GM19397 (cell line): Measurements from ENCODE around the gene C1orf105.

ENCODE experiments used
- ATAC-seq: cut with Tn5 transposase; IDR thresholded peaks from one replicate; pipeline ENCODE4 v1.9.1; 2021; ENCODE audit warnings: mild to moderate bottlenecking, moderate library complexity; ENCODE audit not compliant: unreplicated experiment

C1orf105 gene

DNA sequence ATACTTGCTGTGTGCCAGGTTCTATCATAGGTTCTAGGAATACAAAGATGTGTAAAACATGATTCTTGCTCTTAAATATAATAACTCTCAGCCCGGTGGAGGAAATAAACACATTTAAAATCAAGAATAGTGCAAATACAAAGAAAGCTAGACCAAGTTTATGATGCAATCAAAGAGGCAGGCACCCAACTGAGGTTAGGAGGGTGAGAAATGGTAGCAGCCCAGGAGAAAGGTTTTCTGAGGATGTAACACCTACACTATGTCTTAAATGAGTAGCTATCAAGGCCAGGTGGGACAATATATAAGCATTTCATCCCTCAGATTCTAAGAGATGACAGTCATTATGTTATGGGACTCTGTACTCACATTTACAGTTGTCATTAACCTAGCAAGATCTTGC lies 33.1 kb downstream of the C1orf105 start:
- ATAC-seq, result no peak

DNA sequence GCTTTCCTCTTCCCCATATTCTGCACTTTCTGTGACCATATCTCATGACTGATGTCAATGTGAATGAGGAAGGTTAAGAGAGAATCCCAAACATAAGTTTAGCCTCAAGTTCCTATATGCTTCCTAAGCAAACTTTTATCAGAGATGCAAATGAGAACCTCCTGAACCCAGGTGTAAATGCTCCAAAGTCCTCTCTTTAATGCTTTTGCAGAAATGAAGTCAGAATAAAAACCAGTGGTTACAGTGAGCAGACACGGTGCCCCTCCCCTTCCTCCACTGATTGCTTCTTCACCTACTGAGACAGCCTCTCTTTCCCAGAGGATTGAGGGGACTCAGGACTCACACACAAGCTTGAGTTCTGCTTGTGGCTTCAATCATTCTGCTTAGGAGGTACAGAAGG lies 35.0 kb downstream of the C1orf105 start:
- ATAC-seq, result no peak

DNA sequence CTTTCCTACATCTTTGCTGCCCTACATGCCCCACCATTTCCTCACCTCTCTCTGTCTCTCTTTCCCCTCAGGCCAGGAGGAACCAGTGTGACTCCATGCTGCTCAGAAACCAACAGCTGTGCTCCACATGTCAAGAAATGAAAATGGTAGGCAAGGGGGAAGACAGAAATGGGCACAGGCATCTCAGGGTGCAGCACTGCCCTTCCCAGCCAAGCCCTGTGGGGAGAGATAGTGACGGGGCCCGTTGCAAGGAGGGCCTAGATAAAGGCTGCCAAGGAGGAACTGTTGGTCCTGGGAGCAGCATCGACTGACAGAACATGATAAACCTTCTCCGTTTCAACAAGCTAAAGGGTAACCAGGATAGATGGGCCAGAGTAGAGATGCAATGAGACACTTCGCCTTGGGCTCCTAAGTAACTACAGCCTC lies 35.9 kb downstream of the C1orf105 start:
- ATAC-seq, result no peak

DNA sequence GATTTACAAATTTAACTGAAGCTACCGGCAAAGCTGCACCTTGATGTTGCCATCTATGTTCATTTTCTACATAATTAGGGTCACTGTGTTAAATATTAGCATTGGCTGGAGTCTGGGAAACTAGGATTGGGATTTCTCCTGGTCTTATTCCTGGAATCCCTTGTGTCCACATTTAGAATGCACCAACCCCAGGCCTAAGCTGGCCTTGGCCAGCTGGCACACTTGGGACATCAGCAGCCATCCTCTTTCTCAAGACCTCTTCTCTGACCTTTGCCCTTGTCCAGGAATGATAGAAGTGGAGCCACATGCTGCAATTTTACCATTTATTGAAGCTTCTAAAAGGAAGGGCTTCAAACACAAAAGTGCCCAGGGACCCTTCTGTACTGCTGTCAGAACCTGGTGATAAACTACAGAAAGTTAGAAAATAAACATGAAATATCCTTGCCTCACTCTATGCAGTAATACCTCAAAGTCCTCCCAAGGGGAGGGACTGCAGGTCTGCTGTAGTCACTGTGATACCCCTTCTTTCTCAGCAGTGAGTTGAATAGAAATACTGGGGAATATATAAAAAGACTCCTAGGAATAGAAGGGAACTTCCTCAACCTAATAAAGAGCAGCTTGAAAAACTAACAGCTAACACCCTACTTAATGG lies 37.1 kb downstream of the C1orf105 start:
- ATAC-seq, result no peak

DNA sequence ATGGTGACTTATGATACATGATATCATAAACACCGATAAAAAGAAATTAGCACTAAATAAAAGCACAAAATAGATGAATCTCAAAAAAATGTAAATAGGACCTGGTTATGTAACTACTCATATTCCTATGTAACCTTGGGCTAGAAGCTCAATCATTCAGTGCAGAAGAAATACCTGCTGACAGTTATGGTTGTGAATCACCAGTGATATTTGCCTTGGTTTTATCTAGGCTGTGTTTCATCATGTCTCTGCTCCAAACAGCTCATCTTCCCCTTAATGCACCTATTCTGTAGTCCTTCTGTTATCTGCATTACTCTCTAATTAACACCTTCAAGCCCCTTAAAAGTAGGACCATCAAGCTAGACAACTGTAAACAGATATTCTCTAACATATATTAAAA lies 39.7 kb downstream of the C1orf105 start:
- ATAC-seq, result no peak

DNA sequence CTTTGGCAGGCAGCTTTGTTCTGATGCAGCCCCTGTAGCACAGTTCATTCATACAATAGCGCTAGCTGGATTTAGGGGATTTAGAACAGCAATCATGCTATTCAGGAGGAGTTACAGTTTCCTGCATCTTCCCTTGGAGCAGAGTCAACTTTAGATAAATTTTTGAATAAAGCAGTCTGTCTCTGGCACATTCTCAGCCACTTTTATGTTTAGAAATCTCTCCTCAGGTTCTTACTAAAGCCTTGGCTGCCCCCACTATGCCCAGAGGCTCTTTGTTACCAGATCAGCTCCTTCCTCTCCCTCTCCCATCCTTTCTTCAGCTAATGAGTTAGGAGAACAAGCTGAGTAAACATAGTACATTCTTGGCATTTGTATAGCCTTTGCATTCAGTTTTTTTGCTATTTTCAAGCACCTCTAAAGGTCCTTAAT lies 40.4 kb downstream of the C1orf105 start:
- no peak for ATAC-seq

DNA sequence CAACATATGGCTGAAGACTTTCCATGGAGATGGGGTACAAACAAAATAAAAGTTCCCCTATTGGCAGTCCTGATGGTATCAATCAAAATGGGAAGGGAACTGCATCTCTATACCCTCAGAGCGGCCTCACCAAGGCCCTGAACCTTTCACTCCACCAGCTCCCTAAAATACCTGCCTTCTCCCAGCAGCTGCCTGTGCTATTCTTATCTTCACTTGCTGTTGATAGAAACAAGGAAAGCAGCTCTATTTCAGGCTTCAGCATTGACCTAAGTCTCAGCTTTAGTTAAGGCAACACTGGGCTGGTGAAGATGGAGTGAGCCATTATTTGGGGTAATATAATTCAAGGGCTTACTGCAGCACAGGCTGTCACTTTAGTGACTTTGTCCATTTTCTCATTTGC lies 45.1 kb downstream of the C1orf105 start:
- ATAC-seq, result no peak

DNA sequence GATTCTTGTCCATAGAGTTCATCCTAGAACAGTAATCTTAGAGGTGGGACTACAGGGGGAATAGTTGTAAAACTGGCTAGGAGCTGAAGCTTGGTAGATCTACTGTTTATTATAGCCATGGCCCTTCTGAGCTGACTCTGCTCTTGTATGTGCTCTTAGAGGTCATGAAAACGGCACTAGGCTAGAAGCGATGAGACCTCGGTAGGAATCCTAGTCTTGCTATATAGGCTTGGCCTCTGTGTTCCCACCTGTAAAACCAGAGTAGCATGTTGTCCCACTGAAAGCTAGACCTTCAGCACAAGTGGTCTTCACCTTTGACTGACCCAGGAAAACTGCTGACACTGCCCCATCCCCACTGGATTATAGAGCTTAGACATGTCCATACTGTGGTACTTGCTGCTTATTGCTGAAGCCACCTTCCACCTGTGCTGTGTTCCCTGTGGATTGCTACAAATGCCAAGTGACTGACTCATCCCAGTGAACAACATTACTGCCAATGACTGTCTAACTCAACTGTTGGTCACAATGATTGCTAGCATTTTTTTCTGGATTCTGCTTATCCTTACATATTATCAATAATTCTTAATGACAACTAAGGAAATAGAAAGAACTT lies 46.4 kb downstream of the C1orf105 start:
- ATAC-seq, result no peak

DNA sequence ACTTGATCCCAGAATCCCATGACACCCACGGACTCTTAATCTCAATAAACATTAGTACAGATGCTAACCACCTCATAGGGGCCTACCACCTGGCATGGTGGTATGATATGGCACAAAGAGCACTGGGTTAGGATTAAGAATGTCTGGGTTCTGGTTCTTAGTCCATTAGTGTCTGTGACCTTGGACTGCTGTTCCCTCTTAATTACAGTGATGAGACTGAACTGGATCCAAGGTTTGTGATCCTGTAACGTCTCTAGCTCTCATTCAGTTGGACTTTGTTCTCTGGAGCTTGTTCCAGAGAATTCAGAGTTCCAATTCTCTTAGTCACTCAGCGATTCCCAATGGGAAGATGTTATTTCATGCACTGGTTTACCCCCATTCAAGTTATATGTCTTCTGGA lies 47.0 kb downstream of the C1orf105 start:
- ATAC-seq, result no peak

DNA sequence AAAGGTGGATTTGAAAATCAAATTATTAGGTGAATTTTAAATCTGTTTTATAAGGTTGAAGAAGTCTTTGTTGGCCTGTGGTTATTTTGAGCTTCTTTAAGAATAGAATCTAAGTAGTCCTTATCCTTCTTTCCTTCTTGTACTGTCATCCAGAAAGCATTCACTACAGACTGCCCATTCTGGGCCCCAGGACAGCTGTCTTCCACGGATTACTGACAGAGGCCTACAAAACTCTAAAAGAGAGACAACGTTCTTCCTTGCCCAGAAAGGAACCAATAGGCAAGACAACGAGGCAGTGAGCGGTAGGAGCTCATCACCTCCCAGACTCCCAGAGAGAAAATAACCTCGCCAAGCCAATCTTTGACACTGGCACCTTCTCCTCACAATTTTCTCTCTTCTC lies 47.8 kb downstream of the C1orf105 start:
- no peak for ATAC-seq

DNA sequence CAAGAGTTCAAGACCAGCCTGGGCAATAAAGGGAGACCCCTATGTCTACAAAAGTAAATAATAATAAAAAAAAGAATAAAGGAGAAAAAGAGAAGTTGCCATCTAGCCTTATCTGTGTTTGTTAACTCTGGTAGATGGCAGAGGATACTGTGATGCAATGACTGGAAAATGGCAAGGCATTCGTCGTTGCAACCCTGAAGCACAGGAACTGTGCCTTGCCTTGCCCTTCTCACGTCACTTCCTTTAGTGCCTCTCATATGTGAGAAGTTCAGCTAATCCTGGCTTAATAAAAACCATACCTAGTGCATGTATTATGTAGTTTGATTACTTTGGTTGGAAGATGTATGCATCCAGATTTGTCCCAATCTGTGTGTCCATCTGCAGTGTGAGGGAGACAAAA lies 49.2 kb downstream of the C1orf105 start:
- no peak for ATAC-seq

DNA sequence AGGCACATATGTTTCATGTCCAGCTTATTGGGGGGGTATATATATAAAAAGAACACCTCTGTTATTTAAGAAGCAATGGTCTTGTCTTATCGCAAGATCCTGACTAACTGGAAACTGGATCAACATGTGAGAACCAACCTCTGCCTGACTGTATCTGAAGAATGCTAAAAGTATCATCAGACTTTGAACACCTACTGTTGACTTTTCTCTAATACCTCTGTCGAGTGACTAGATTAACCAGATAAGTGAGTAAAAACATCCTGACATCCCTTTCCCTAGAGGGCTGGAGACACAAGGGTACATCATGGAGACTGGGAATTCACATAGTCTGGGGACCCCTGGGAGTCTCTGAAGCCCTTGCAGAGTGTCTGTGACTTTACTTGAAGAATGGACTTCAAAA lies 49.7 kb downstream of the C1orf105 start:
- ATAC-seq, result no peak

DNA sequence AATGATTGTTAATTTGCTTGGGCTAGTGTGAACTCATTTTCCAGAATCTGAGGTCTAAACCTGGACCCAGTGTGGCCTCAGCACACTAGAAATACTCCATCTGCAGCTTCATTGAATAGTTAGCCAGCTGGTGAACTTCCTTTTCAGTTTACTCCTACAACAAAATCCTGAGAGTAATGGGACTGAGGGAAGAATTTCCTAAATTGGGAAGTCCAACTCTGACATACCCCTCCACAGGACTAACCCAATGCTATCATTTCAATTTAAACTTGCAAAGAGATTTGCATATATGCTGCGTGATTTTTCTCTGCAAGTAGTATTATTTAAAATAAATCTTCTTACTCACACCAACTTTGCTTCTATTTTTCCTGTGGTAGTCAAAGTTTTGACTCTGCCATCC lies 51.2 kb downstream of the C1orf105 start:
- no peak for ATAC-seq

DNA sequence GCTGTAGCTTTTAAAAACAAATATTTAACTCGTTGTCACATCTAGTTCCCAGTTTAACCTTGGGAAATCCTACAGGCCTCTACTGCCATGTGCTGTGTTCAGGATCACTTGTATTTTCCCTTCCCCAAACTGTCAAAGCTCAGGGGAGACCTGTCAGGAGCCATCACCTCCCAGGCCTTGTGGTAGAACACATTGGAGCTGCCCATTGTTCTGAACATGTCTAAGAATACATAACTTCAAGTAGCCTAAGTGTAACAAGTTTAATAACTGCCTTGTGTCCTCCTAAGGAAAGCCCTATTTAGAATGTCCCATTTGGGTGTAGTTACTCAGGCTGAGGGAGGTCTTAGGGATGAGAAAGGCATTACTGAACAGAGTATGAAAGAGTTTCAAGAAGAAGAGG lies 52.0 kb downstream of the C1orf105 start:
- no peak for ATAC-seq

DNA sequence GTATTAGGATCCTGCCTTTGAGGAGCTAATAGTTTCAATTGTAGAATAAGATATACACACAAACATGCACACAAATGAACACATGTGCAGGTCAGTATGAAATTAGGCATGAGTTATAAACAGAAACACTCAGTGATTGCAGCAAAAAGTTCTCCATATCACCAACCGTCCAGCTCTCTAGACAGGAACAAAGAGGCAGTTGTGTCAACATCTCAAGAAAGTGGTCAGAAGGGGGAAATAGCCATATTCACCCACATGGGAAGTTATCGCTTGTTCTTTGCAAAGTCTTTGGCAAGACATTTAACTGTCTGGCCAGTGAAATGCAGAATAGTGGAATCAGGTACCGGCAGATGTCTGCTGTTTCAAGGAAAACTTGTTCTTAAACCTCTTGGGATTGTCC lies 52.8 kb downstream of the C1orf105 start:
- no peak for ATAC-seq

DNA sequence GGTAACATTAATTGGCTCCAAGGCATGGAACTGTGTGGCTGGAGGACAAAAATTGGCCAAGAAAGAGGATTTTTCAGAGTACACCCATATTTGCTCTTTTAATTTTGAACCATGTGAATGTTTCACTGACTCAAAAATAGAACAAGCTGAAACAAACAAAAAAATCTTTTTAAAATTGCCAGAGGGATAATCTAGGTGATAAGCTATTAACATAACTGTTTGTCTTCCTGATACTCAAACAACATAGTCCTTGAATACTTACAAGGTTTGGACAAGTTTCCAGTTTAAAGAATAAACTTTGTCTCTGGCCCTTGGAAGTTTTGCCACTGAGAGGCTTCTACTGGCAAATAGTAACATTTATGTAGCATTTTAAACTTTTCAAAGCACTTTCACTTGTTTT lies 53.4 kb downstream of the C1orf105 start:
- ATAC-seq, result no peak

DNA sequence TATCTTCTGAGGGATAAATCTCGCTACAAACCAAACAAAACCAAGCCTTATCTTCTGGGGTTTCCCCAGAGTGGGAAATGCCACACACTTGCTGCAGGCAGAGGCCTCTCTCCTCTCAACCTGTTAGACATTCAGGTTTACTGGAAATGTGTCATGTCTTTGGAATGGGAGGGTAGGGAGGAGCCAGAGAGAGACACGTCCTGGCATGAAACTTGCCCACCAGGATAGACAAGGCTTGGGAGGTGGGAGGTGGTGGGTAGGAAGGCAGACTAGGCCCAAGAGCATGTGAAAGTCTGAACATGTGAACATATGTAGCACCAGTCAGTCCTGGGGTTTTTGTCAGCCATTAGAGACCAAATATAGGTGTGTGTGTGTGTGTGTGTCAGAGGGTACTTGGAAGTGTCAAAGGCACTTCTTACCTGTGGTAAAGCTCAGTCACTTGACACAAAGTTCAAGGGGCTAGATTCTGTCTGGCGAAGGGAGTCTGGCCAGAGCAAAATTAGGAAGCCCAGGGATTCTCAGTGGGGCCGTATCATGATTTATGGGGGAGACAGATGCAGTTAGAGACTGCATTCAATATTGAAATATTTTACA lies 55.8 kb downstream of the C1orf105 start:
- ATAC-seq, result no peak

DNA sequence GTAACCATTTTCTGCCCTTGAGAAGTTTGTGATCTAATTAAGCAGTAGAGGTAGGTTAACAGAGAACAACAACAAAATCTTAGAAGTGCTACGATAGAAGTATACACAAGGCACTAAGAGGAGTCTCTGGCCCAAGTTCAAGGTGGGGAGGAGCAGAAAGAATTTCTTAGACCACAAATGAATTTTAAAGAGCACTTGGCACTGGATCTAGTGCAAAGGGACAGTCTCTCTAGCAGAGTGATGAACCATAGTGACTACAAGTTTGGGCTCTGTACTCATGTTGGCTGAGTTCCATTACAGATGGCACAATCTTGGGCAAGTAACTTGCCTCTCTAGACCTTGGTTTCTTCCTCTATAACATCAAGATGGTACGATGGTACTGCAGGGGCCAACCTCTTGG lies 56.7 kb downstream of the C1orf105 start:
- no peak for ATAC-seq

DNA sequence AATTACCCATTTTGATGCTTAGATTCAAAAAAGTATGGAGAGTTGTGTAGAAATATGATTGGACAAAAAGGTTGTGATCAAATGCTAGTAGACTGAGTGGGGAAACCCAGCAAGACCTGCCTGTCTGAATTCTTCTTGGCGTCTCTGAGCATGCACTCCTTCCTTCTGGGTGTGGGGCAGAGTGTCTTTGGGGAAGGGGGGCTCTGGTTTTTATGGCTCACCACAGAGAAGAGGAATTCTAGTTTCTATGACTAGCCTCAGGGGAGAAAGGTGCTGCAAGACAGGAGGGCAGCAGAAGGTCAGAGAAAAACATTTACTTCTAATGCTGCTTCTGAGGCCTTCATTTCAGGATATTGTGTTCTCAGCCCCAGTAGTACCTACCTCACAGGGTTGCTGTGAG lies 57.3 kb downstream of the C1orf105 start:
- ATAC-seq, result no peak

DNA sequence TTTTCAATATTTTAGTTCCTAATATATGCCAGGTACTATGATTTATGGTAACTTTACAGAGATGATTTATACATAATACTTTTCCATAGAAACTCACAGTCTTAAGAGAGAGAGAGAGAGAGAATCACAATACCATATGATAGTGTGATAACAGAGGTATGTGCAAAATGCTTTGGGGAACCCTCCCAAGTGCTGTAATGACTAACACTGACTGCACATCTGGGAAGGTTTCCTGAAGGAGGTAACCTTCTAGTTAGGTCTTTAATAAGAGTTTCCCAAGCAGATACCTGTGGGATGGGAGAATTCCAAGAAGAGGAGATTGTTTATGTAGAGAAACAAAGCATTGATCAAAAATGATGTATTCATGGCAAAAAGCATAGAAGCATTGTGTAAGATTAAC lies 58.0 kb downstream of the C1orf105 start:
- no peak for ATAC-seq

DNA sequence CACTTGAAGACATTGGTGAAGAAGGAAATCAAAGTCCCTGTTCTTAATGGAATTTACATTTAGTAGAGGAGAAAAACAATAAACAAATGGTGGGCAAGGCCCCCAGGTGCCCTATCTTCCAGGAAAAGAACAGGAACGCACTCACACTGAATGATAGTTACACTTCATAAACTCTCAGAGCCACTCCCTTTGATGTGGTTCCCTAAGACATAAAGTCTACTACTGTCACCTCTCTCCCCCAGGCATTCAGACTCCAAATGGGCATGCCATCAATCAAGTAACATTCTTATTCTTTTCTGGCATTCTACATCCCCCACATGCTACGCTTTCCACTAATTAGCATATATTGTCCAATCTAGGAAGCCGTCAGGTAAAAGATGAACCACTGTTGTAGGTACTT lies 59.9 kb downstream of the C1orf105 start:
- no peak for ATAC-seq

DNA sequence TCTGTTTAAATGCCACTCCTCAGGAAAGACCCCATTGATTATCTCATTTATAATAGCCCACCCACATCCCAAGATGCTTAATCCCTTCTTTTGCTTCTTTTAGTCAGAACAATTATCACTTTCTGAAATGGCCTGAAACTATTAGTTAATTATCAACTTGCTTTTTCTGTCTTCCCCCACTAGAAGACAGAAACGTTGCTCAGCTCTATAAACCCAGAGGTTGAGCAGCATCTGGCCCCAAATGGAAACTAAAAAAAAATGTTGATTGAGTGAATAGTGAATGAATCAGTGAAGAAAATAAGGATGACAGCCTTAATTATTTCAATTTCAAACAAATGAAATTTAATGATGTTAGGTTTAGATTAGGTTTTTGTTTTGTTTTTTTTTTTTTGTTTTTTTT lies 61.6 kb downstream of the C1orf105 start:
- ATAC-seq, result no peak

DNA sequence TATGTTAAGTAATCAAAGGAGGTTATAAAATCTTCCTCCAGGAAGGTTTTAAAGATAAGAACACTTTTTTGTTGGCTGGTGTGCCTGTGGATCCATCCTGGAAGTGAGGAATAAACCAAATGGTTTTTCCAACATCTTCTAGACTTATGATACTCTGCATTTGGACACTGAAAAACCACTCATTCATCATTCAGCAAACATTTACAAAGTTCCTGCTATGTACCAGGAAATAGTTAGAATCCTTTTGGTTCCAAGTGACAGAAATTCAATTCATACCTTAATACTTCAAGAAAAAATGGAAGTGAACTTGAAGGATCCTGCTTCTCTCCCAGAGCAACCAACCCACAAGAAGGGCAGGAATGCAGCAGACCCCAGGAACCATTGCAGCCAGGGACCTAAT lies 63.0 kb downstream of the C1orf105 start:
- no peak for ATAC-seq
